Calu3 (cell line): Measurements from ENCODE around the gene RAPGEF4. TPM values are rescaled to one million over a fixed set of nuclear protein-coding genes. Genes with fewer than 3 reads are reported as not detected.

ENCODE experiments used
- BruUV-seq: library from RNA; stranded (reverse); fragments of 400-500 nt; replicated peaks from 2 replicates; lab custom pipeline; 2021; lab: Mats Ljungman, UMichigan
- CTCF ChIA-PET: fragments of 300-600 bp; sonication (Branson Sonifier 250); formaldehyde crosslinking; loops from one replicate; lab custom pipeline; 2022; ENCODE audit warnings: antibody characterized with exemption; lab: Charles Lee
- DNase-seq: peaks from one replicate; pipeline ENCODE4 v3.0.0; 2022
- H3K27ac Mint-ChIP-seq: one replicate; pipeline ENCODE4 v1.8.0; 2022; ENCODE audit warnings: mixed read lengths; ENCODE audit not compliant: unreplicated experiment
- H3K27me3 Mint-ChIP-seq: one replicate; pipeline ENCODE4 v1.8.0; 2022; ENCODE audit warnings: mixed read lengths; ENCODE audit not compliant: unreplicated experiment
- H3K36me3 Mint-ChIP-seq: one replicate; pipeline ENCODE4 v1.8.0; 2022; ENCODE audit warnings: mild to moderate bottlenecking, moderate library complexity, mixed read lengths; ENCODE audit not compliant: insufficient read depth, unreplicated experiment
- H3K4me1 Mint-ChIP-seq: one replicate; pipeline ENCODE4 v1.8.0; 2022; ENCODE audit warnings: mild to moderate bottlenecking, low read depth, mixed read lengths; ENCODE audit not compliant: unreplicated experiment
- H3K4me3 Mint-ChIP-seq: one replicate; pipeline ENCODE4 v1.8.0; 2022; ENCODE audit warnings: mild to moderate bottlenecking, low read depth, moderate library complexity, mixed read lengths; ENCODE audit not compliant: unreplicated experiment
- H3K9me3 Mint-ChIP-seq: one replicate; pipeline ENCODE4 v1.8.0; 2022; ENCODE audit warnings: low read depth, mixed read lengths; ENCODE audit not compliant: unreplicated experiment
- CTCF ChIP-seq: fragments of 200-600 bp; IDR thresholded peaks from one replicate; pipeline ENCODE4 v1.8.0; 2022; ENCODE audit warnings: antibody characterized with exemption; ENCODE audit not compliant: unreplicated experiment
- intact Hi-C: fragments of 100-400 bp; cut with micrococcal nuclease; formaldehyde crosslinking; loops from one replicate; pipeline ENCODE4 v1.10.0; 2022; ENCODE audit not compliant: unreplicated experiment
- total RNA-seq: library from RNA; stranded (reverse); gene quantifications from 2 replicates; pipeline ENCODE4 v1.2.3, GENCODE V29; 2022

RAPGEF4 gene
- total RNA-seq, 1 experiment from 2014 or later = 1.8 TPM

GRCh38 chr2:172914341-172915008, 178.8 kb downstream of the RAPGEF4 start:
- CTCF ChIA-PET = interaction anchor here (0.6 to 1.0 kb wide), 3 partner anchors 14 to 1591 kb away, joined by 3 to 4 read pairs (median 3); no protein-coding TSS in a partner anchor
- Mint-ChIP-seq H3K4me1 (no peaks in the 10 kb centered on the region), H3K27ac (no peak overlapping the region), H3K36me3 (no peaks in the 10 kb centered on the region), H3K9me3 (no peaks in the 10 kb centered on the region), H3K4me3 (no peak overlapping the region), H3K27me3 (no peaks in the 10 kb centered on the region)
- no peak for TF ChIP-seq CTCF
- no TSS peak for BruUV-seq
- intact Hi-C loops = no loop called here
- no peak for DNase-seq

- intact Hi-C loops = no loop called here
- no peak overlapping the region for H3K27ac Mint-ChIP-seq
- no peak for TF ChIP-seq CTCF
- no peaks in the 10 kb centered on the region for H3K4me1 Mint-ChIP-seq
- H3K27me3 Mint-ChIP-seq = no peaks in the 10 kb centered on the region
- no peak for DNase-seq
- H3K36me3 Mint-ChIP-seq = no peaks in the 10 kb centered on the region
- no TSS peak for BruUV-seq
- H3K9me3 Mint-ChIP-seq = no peaks in the 10 kb centered on the region
- H3K4me3 Mint-ChIP-seq = no peak overlapping the region
- CTCF ChIA-PET = interaction anchor here (0.7 kb wide), 1 partner anchor 61 kb away, joined by 3 read pairs; no protein-coding TSS in a partner anchor
Observed at GRCh38 chr2:172917716-172918115, 182.1 kb downstream of the RAPGEF4 start.

- Mint-ChIP-seq H3K4me3 (no peak overlapping the region), H3K4me1 (no peaks in the 10 kb centered on the region), H3K27ac (no peak overlapping the region), H3K27me3 (no peaks in the 10 kb centered on the region), H3K36me3 (no peaks in the 10 kb centered on the region), H3K9me3 (no peaks in the 10 kb centered on the region)
- CTCF ChIA-PET = interaction anchor here (1.1 kb wide), 1 partner anchor 11 kb away, joined by 3 read pairs; no protein-coding TSS in a partner anchor
- BruUV-seq = no TSS peak
- TF ChIP-seq CTCF = no peak
- intact Hi-C loops = no loop called here
- DNase-seq = no peak
Observed at GRCh38 chr2:172919732-172920131, 184.1 kb downstream of the RAPGEF4 start.

- Mint-ChIP-seq H3K36me3 (no peaks in the 10 kb centered on the region), H3K27ac (no peak overlapping the region), H3K4me3 (no peak overlapping the region), H3K27me3 (no peaks in the 10 kb centered on the region), H3K4me1 (no peaks in the 10 kb centered on the region), H3K9me3 (no peaks in the 10 kb centered on the region)
- no peak for DNase-seq
- CTCF ChIA-PET = interaction anchor here (0.6 to 1.0 kb wide), 2 partner anchors 10 to 108 kb away, joined by 4 to 5 read pairs; no protein-coding TSS in a partner anchor
- no peak for TF ChIP-seq CTCF
- intact Hi-C loops = no loop called here
- no TSS peak for BruUV-seq
Observed at GRCh38 chr2:172921532-172922236, 186.0 kb downstream of the RAPGEF4 start.
